ENCODE measurements around the gene CFAP54. TPM values are rescaled to one million over a fixed set of nuclear protein-coding genes. Genes with fewer than 3 reads are reported as not detected.

The CFAP54 gene
- total RNA-seq, 1 experiment from 2014 or later: 0.71 TPM

DNA sequence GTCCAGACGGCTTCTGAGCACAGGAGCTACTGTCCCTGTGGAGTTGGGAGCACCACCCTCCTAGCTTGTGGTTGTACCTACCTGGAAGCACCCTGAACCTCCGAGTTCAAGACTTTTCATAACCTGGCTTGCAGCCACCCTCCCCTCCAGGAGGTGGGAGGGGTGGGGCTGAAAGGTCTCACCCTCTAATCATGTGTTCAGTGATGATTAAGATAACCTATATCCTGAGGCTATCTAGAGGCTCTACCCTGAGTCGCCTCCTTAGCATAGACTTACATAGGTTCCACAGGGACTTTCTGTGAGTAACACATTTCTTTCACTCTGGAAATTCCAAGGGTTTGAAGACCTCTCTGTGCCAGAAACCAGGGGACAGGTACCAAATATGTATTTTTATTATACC, 146.5 kb downstream of the CFAP54 start:
- Histone ChIP-seq H3K4me3 (ENCODE audit: low read depth, low read length, poor library complexity, severe bottlenecking) (no peak overlapping the region), H3K9me3 (ENCODE audit: low read depth, low read length, poor library complexity, severe bottlenecking) (no peaks in the 10 kb centered on the region), H3K4me1 (ENCODE audit: insufficient read depth, low read length, poor library complexity, severe bottlenecking) (no peaks in the 10 kb centered on the region), H3K27me3 (replicated peaks; ENCODE audit: insufficient read depth, low read depth, low read length, poor library complexity) (no peaks in the 10 kb centered on the region), H3K27ac (ENCODE audit: low read depth, low read length, poor library complexity, severe bottlenecking) (no peak overlapping the region), H3K36me3 (ENCODE audit: insufficient read depth, low read length, poor library complexity, severe bottlenecking) (no peaks in the 10 kb centered on the region)
- intact Hi-C loops (cut with micrococcal nuclease; ENCODE audit: unreplicated experiment): no loop called here
- BruUV-seq (replicated peaks): no TSS peak
- TF ChIP-seq, protein P1, sequence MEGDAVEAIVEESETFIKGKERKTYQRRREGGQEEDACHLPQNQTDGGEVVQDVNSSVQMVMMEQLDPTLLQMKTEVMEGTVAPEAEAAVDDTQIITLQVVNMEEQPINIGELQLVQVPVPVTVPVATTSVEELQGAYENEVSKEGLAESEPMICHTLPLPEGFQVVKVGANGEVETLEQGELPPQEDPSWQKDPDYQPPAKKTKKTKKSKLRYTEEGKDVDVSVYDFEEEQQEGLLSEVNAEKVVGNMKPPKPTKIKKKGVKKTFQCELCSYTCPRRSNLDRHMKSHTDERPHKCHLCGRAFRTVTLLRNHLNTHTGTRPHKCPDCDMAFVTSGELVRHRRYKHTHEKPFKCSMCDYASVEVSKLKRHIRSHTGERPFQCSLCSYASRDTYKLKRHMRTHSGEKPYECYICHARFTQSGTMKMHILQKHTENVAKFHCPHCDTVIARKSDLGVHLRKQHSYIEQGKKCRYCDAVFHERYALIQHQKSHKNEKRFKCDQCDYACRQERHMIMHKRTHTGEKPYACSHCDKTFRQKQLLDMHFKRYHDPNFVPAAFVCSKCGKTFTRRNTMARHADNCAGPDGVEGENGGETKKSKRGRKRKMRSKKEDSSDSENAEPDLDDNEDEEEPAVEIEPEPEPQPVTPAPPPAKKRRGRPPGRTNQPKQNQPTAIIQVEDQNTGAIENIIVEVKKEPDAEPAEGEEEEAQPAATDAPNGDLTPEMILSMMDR (conservative IDR thresholded peaks at IDR 0.05; ENCODE audit: low read depth, low read length): no peak
- no peak for TF ChIP-seq EZH2 (IDR thresholded peaks at IDR 0.05; ENCODE audit: borderline replicate concordance, low read depth, low read length, poor library complexity, severe bottlenecking)
- DNase-seq (ENCODE audit: low spot score): no peak
- CTCF ChIA-PET: no interaction called here
- POLR2A ChIA-PET (ENCODE audit: low non-redundant PET): no interaction called here

DNA sequence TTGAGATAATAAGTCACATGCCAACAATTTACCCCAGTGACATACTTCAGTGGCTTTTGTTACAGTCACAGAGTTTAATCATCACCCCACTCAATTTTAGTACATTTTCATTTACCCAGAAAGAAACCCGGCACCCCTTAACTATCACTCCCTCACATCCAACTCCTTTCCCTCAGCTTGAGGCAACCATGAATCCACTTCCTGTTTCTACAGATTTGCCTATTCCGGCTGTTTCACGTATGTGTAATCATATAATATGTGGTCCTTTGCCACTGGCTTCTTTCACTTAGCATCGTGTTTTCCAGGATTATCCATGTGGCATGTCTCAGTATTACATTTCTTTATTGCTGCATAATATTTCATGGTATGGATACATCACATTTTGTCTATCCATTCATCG, 147.5 kb downstream of the CFAP54 start:
- no peaks in the 10 kb centered on the region for H3K36me3 ChIP-seq (ENCODE audit: insufficient read depth, low read length, poor library complexity, severe bottlenecking)
- no peaks in the 10 kb centered on the region for H3K4me1 ChIP-seq (ENCODE audit: insufficient read depth, low read length, poor library complexity, severe bottlenecking)
- no peaks in the 10 kb centered on the region for H3K9me3 ChIP-seq (ENCODE audit: low read depth, low read length, poor library complexity, severe bottlenecking)
- no peak for DNase-seq (ENCODE audit: low spot score)
- ChIA-PET CTCF (no interaction called here), POLR2A (ENCODE audit: low non-redundant PET) (no interaction called here)
- TF ChIP-seq EZH2 (IDR thresholded peaks at IDR 0.05; ENCODE audit: borderline replicate concordance, low read depth, low read length, poor library complexity, severe bottlenecking): no peak
- H3K27me3 ChIP-seq (replicated peaks; ENCODE audit: insufficient read depth, low read depth, low read length, poor library complexity): no peaks in the 10 kb centered on the region
- no peak overlapping the region for H3K4me3 ChIP-seq (ENCODE audit: low read depth, low read length, poor library complexity, severe bottlenecking)
- BruUV-seq (replicated peaks): no TSS peak
- H3K27ac ChIP-seq (ENCODE audit: low read depth, low read length, poor library complexity, severe bottlenecking): no peak overlapping the region
- intact Hi-C loops (cut with micrococcal nuclease; ENCODE audit: unreplicated experiment): no loop called here

DNA sequence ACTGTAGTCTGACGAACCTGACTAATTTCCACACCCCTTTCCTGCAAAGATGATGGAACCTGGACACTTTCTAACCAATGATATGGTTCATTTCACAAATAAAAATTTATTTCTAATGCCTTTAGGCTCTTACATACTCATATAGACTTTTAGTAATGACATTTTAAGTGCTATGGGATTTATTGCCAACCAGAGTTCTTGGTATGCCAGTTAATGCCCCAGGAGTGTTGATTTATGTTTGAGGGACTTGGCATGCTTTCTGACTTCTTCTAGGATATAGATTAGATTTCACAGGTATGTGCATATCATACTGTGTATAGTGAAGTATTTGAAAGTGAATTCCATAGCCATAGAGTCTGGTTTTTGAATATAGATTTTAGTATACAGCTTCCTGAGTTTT, 159.5 kb downstream of the CFAP54 start:
- no TSS peak for BruUV-seq (replicated peaks)
- POLR2A ChIA-PET (ENCODE audit: low non-redundant PET): no interaction called here
- intact Hi-C loops (cut with micrococcal nuclease; ENCODE audit: unreplicated experiment): no loop called here
- Histone ChIP-seq H3K4me1 (ENCODE audit: insufficient read depth, low read length, poor library complexity, severe bottlenecking) (no peaks in the 10 kb centered on the region), H3K27me3 (replicated peaks; ENCODE audit: insufficient read depth, low read depth, low read length, poor library complexity) (no peaks in the 10 kb centered on the region), H3K36me3 (ENCODE audit: insufficient read depth, low read length, poor library complexity, severe bottlenecking) (no peaks in the 10 kb centered on the region), H3K4me3 (ENCODE audit: low read depth, low read length, poor library complexity, severe bottlenecking) (no peak overlapping the region), H3K9me3 (ENCODE audit: low read depth, low read length, poor library complexity, severe bottlenecking) (no peaks in the 10 kb centered on the region), H3K27ac (ENCODE audit: low read depth, low read length, poor library complexity, severe bottlenecking) (no peak overlapping the region)
- TF ChIP-seq, protein P1 (conservative IDR thresholded peaks at IDR 0.05; ENCODE audit: low read depth, low read length): no peak
- CTCF ChIA-PET: no interaction called here
- no peak for DNase-seq (ENCODE audit: low spot score)

DNA sequence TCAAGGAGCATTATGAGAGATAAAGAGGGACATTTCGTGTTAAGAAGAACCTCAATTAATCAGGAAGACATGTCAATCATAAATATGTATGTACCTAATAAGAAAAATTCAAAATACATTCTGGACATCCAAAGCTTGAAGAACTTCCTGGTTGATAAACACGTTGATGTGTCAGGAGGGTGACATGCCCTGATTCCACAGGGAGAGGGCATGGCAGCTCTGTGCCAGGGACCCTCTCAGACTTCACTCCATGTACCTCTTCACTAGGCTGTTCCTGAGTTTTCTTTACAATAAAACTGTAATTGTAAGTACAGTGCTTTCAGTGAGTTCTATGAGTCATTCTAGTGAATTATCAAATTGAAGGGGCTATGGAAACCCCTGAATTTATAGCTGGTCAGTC, 163.5 kb downstream of the CFAP54 start:
- Histone ChIP-seq H3K4me1 (ENCODE audit: insufficient read depth, low read length, poor library complexity, severe bottlenecking) (no peaks in the 10 kb centered on the region), H3K27me3 (replicated peaks; ENCODE audit: insufficient read depth, low read depth, low read length, poor library complexity) (no peaks in the 10 kb centered on the region), H3K9me3 (ENCODE audit: low read depth, low read length, poor library complexity, severe bottlenecking) (no peaks in the 10 kb centered on the region), H3K36me3 (ENCODE audit: insufficient read depth, low read length, poor library complexity, severe bottlenecking) (no peaks in the 10 kb centered on the region), H3K4me3 (ENCODE audit: low read depth, low read length, poor library complexity, severe bottlenecking) (no peak overlapping the region), H3K27ac (ENCODE audit: low read depth, low read length, poor library complexity, severe bottlenecking) (no peak overlapping the region)
- intact Hi-C loops (cut with micrococcal nuclease; ENCODE audit: unreplicated experiment): no loop called here
- POLR2A ChIA-PET (ENCODE audit: low non-redundant PET): no interaction called here
- BruUV-seq (replicated peaks): no TSS peak
- CTCF ChIA-PET: no interaction called here
- TF ChIP-seq, protein P1 (conservative IDR thresholded peaks at IDR 0.05; ENCODE audit: low read depth, low read length): no peak
- no peak for TF ChIP-seq EZH2 (IDR thresholded peaks at IDR 0.05; ENCODE audit: borderline replicate concordance, low read depth, low read length, poor library complexity, severe bottlenecking)
- no peak for DNase-seq (ENCODE audit: low spot score)

Data from A673 (cell line).